ENCODE data around the gene FMNL2. TPM values are rescaled to one million over a fixed set of nuclear protein-coding genes. Genes with fewer than 3 reads are reported as not detected.

The FMNL2 gene
- total and polyA plus RNA-seq, 4 donors, result 18.8 to 81.4 (median 38.4) TPM

GRCh38 chr2:152444448-152444847 lies 109.5 kb downstream of the FMNL2 start:
- H3K4me3 ChIP-seq, result no peak overlapping the region
- ATAC-seq (ENCODE audit: insufficient read depth, low FRiP score), result no peak
- no peaks in the 10 kb centered on the region for H3K9me3 ChIP-seq (ENCODE audit: control insufficient read depth in 4 of 4, insufficient read depth in 3 of 4, low read length in 3 of 4)
- no peaks in the 10 kb centered on the region for H3K36me3 ChIP-seq (ENCODE audit: control insufficient read depth in 4 of 4, insufficient read depth in 4 of 4, low read length in 4 of 4)
- no peaks in the 10 kb centered on the region for H3K27me3 ChIP-seq (ENCODE audit: control insufficient read depth in 3 of 3, insufficient read depth in 3 of 3, low read length in 2 of 3)
- 60 to 79% methylated on average over 3 of the region's 3 CpGs for WGBS, 2 donors
- H3K9ac ChIP-seq (ENCODE audit: insufficient read depth in 1 of 2, low read length in 2 of 2), result no peak overlapping the region
- no peak for DNase-seq
- TF ChIP-seq, protein P1, sequence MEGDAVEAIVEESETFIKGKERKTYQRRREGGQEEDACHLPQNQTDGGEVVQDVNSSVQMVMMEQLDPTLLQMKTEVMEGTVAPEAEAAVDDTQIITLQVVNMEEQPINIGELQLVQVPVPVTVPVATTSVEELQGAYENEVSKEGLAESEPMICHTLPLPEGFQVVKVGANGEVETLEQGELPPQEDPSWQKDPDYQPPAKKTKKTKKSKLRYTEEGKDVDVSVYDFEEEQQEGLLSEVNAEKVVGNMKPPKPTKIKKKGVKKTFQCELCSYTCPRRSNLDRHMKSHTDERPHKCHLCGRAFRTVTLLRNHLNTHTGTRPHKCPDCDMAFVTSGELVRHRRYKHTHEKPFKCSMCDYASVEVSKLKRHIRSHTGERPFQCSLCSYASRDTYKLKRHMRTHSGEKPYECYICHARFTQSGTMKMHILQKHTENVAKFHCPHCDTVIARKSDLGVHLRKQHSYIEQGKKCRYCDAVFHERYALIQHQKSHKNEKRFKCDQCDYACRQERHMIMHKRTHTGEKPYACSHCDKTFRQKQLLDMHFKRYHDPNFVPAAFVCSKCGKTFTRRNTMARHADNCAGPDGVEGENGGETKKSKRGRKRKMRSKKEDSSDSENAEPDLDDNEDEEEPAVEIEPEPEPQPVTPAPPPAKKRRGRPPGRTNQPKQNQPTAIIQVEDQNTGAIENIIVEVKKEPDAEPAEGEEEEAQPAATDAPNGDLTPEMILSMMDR (IDR thresholded peaks at IDR 0.05; ENCODE audit: control extremely low read depth, extremely low read depth), result no peak
- peaks cover 5 to 27% (median 15%) of the 10 kb centered on the region in 5 donors for H3K4me1 ChIP-seq (ENCODE audit: control insufficient read depth in 5 of 5, insufficient read depth in 5 of 5, low read length in 5 of 5)
- H3K27ac ChIP-seq (ENCODE audit: low read depth in 1 of 2, low read length in 1 of 2), result no peak overlapping the region

DNA sequence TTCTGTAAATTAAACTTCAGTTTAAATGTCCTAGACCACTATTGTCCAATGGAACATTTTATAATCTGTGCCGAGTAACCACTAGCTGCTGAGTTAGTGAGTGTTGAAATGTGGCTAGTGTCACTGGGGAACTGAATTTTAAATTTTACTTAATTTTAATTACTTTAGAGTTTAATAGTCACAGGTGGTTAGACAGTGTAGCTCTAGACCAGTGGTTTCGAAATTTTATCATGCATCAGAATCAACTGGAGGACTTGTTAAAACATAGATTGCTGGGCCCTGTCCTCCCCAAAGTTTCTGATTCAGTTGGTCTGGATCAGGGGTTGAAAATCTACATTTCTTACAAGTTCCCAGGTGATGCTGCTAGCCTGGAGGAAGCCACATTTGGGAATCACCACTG lies 110.4 kb downstream of the FMNL2 start:
- TF ChIP-seq, protein P1 (IDR thresholded peaks at IDR 0.05; ENCODE audit: control extremely low read depth, extremely low read depth), result no peak
- H3K9ac ChIP-seq (ENCODE audit: insufficient read depth in 1 of 2, low read length in 2 of 2), result no peak overlapping the region
- 45 to 91% methylated on average over 2 of the region's 2 CpGs for WGBS, 2 donors

GRCh38 chr2:152445791-152446201 lies 110.8 kb downstream of the FMNL2 start:
- peak in 1 of 3 donors; percentile 41 for DNase-seq
- H3K9ac ChIP-seq (ENCODE audit: insufficient read depth in 1 of 2, low read length in 2 of 2), result no peak overlapping the region
- H3K36me3 ChIP-seq (ENCODE audit: control insufficient read depth in 4 of 4, insufficient read depth in 4 of 4, low read length in 4 of 4), result no peaks in the 10 kb centered on the region
- H3K27me3 ChIP-seq (ENCODE audit: control insufficient read depth in 3 of 3, insufficient read depth in 3 of 3, low read length in 2 of 3), result no peaks in the 10 kb centered on the region
- H3K27ac ChIP-seq (ENCODE audit: low read depth in 1 of 2, low read length in 1 of 2), result peak overlapping the region in 1 of 2 donors; percentile 7
- WGBS, 2 donors, result 60 to 76% methylated on average over 3 of the region's 3 CpGs
- no peaks in the 10 kb centered on the region for H3K9me3 ChIP-seq (ENCODE audit: control insufficient read depth in 4 of 4, insufficient read depth in 3 of 4, low read length in 3 of 4)
- H3K4me3 ChIP-seq, result no peak overlapping the region
- TF ChIP-seq, protein P1 (IDR thresholded peaks at IDR 0.05; ENCODE audit: control extremely low read depth, extremely low read depth), result no peak
- H3K4me1 ChIP-seq (ENCODE audit: control insufficient read depth in 5 of 5, insufficient read depth in 5 of 5, low read length in 5 of 5), result peaks cover 3 to 28% (median 12%) of the 10 kb centered on the region in 5 donors
- peak; percentile 53 for ATAC-seq (ENCODE audit: insufficient read depth, low FRiP score)

More for the DNA sequence above, 110.4 kb downstream of the FMNL2 start:
- Histone ChIP-seq H3K4me1 (ENCODE audit: control insufficient read depth in 5 of 5, insufficient read depth in 5 of 5, low read length in 5 of 5) (peaks cover 5 to 28% (median 12%) of the 10 kb centered on the region in 5 donors), H3K27me3 (ENCODE audit: control insufficient read depth in 3 of 3, insufficient read depth in 3 of 3, low read length in 2 of 3) (no peaks in the 10 kb centered on the region), H3K4me3 (no peak overlapping the region), H3K36me3 (ENCODE audit: control insufficient read depth in 4 of 4, insufficient read depth in 4 of 4, low read length in 4 of 4) (no peaks in the 10 kb centered on the region), H3K27ac (ENCODE audit: low read depth in 1 of 2, low read length in 1 of 2) (peak overlapping the region in 1 of 2 donors; percentile 7), H3K9me3 (ENCODE audit: control insufficient read depth in 4 of 4, insufficient read depth in 3 of 4, low read length in 3 of 4) (no peaks in the 10 kb centered on the region)
- no peak for ATAC-seq (ENCODE audit: insufficient read depth, low FRiP score)
- no peak for DNase-seq

DNA sequence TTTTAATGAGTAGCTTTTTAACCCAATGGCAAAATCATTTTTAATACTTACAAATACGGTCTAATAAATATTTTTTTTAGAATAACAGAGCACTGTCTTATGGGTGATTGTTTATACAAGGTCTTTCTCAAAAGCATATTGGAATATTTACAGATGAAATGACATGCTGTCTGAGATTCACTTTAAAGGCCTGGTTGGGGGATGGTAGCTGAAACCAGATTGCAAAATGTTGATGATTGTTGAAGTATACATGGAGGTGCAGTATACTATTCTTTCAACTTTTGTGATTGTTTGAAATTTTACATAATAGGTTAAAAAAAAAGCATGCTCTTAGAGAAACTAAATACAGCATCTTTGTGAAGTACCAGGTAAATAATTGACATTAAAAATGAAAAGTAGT lies 111.2 kb downstream of the FMNL2 start:
- H3K9ac ChIP-seq (ENCODE audit: insufficient read depth in 1 of 2, low read length in 2 of 2), result no peak overlapping the region
- peaks cover 3 to 28% (median 12%) of the 10 kb centered on the region in 5 donors for H3K4me1 ChIP-seq (ENCODE audit: control insufficient read depth in 5 of 5, insufficient read depth in 5 of 5, low read length in 5 of 5)
- H3K9me3 ChIP-seq (ENCODE audit: control insufficient read depth in 4 of 4, insufficient read depth in 3 of 4, low read length in 3 of 4), result no peaks in the 10 kb centered on the region
- H3K27me3 ChIP-seq (ENCODE audit: control insufficient read depth in 3 of 3, insufficient read depth in 3 of 3, low read length in 2 of 3), result no peaks in the 10 kb centered on the region
- H3K27ac ChIP-seq (ENCODE audit: low read depth in 1 of 2, low read length in 1 of 2), result no peak overlapping the region
- TF ChIP-seq, protein P1 (IDR thresholded peaks at IDR 0.05; ENCODE audit: control extremely low read depth, extremely low read depth), result no peak
- DNase-seq (no peak), ATAC-seq (ENCODE audit: insufficient read depth, low FRiP score) (no peak)
- WGBS, 2 donors, result 58 to 69% methylated on average over 1 of the region's 1 CpG
- H3K36me3 ChIP-seq (ENCODE audit: control insufficient read depth in 4 of 4, insufficient read depth in 4 of 4, low read length in 4 of 4), result no peaks in the 10 kb centered on the region
- H3K4me3 ChIP-seq, result no peak overlapping the region
